SK-N-SH treated with all-trans-retinoic acid at 6 μM for 48 hours (cell line): ENCODE measurements around the gene TXLNG.

Source experiments
- ATAC-seq: fragments of 200-7000 bp; cut with Tn5 transposase; 3 replicates; pipeline ENCODE4 v1.9.1; 2020; ENCODE audit warnings: mild to moderate bottlenecking, moderate library complexity
- ARNTL ChIP-seq: fragments of 450-650 bp; formaldehyde crosslinking; IDR thresholded peaks from 2 replicates; pipeline ENCODE4 v1.5.0; 2020; ENCODE audit warnings: low read depth, mild to moderate bottlenecking, moderate library complexity, borderline replicate concordance
- BACH2 ChIP-seq: fragments of 250-450 bp; sonication (Bioruptor Pico); IDR thresholded peaks from 2 replicates; pipeline ENCODE4 v1.9.0; 2021; ENCODE audit warnings: mild to moderate bottlenecking, borderline replicate concordance
- CSDC2 ChIP-seq: fragments of 250-450 bp; sonication (Bioruptor Pico); IDR thresholded peaks from 2 replicates; pipeline ENCODE4 v1.5.0; 2020; ENCODE audit warnings: mild to moderate bottlenecking, moderate library complexity
- ESRRG ChIP-seq: fragments of 250-450 bp; sonication (Bioruptor Pico); IDR thresholded peaks from 2 replicates; pipeline ENCODE4 v1.6.1; 2021; ENCODE audit warnings: mild to moderate bottlenecking
- GLIS3 ChIP-seq: fragments of 250-450 bp; sonication (Bioruptor Pico); IDR thresholded peaks from 2 replicates; pipeline ENCODE4 v1.5.0; 2020; ENCODE audit warnings: mild to moderate bottlenecking, moderate library complexity
- ISL1 ChIP-seq: fragments of 250-450 bp; sonication (Bioruptor Pico); IDR thresholded peaks from 2 replicates; pipeline ENCODE4 v2.1.2; 2022; ENCODE audit warnings: mild to moderate bottlenecking, moderate library complexity
- OSR1 ChIP-seq: fragments of 250-450 bp; sonication (Bioruptor Pico); IDR thresholded peaks from 2 replicates; pipeline ENCODE4 v1.8.0; 2022; ENCODE audit warnings: moderate library complexity, mild to moderate bottlenecking, inconsistent platforms
- PATZ1 ChIP-seq: fragments of 250-450 bp; sonication (Bioruptor Pico); IDR thresholded peaks from 2 replicates; pipeline ENCODE4 v1.8.0; 2020; ENCODE audit warnings: mild to moderate bottlenecking, moderate library complexity, borderline replicate concordance
- POU6F1 ChIP-seq: fragments of 250-450 bp; sonication (Bioruptor Pico); IDR thresholded peaks from 2 replicates; pipeline ENCODE4 v1.8.0; 2021; ENCODE audit warnings: low read depth, mild to moderate bottlenecking, moderate library complexity, borderline replicate concordance
- PPARA ChIP-seq: fragments of 250-450 bp; sonication (Bioruptor Pico); IDR thresholded peaks from 2 replicates; pipeline ENCODE4 v1.5.0; 2020; ENCODE audit warnings: mild to moderate bottlenecking, borderline replicate concordance
- RARB ChIP-seq: fragments of 250-450 bp; sonication (Bioruptor Pico); IDR thresholded peaks from 2 replicates; pipeline ENCODE4 v1.8.0; 2021; ENCODE audit warnings: mild to moderate bottlenecking, moderate library complexity
- SNAI2 ChIP-seq: fragments of 250-450 bp; sonication (Bioruptor Pico); IDR thresholded peaks from 2 replicates; pipeline ENCODE4 v1.5.0; 2020; ENCODE audit warnings: mild to moderate bottlenecking, moderate library complexity
- TCF4 ChIP-seq: fragments of 250-450 bp; sonication (Bioruptor Pico); IDR thresholded peaks from 2 replicates; pipeline ENCODE4 v1.8.0; 2021; ENCODE audit warnings: mild to moderate bottlenecking, moderate library complexity, borderline replicate concordance
- TOX ChIP-seq: fragments of 250-450 bp; sonication (Bioruptor Pico); IDR thresholded peaks from 2 replicates; pipeline ENCODE4 v1.8.0; 2021; ENCODE audit warnings: mild to moderate bottlenecking, moderate library complexity, borderline replicate concordance
- TSHZ2 ChIP-seq: fragments of 250-450 bp; sonication (Bioruptor Pico); IDR thresholded peaks from 2 replicates; pipeline ENCODE4 v1.5.0; 2020; ENCODE audit warnings: mild to moderate bottlenecking, moderate library complexity
- ZFP3 ChIP-seq: fragments of 250-450 bp; sonication (Bioruptor Pico); IDR thresholded peaks from 2 replicates; pipeline ENCODE4 v1.5.0; 2020; ENCODE audit warnings: mild to moderate bottlenecking, moderate library complexity
- ZFP30 ChIP-seq: fragments of 450-650 bp; formaldehyde crosslinking; IDR thresholded peaks from 2 replicates; pipeline ENCODE4 v1.5.0; 2022; ENCODE audit warnings: mild to moderate bottlenecking, moderate library complexity
- ZNF8 ChIP-seq: fragments of 450-650 bp; formaldehyde crosslinking; IDR thresholded peaks from 2 replicates; pipeline ENCODE4 v1.5.0; 2020; ENCODE audit warnings: mild to moderate bottlenecking, moderate library complexity
- TF ChIP-seq, protein P1 (sequence below): fragments of 250-450 bp; sonication (Bioruptor Pico); IDR thresholded peaks from 2 replicates; pipeline ENCODE4 v1.5.1; 2021; ENCODE audit warnings: mild to moderate bottlenecking, moderate library complexity
- TF ChIP-seq, protein P2 (sequence below): fragments of 250-450 bp; sonication (Bioruptor Pico); IDR thresholded peaks from 2 replicates; pipeline ENCODE4 v1.5.1; 2020; ENCODE audit warnings: low read depth, mild to moderate bottlenecking, moderate library complexity

Gene TXLNG

GRCh38 chrX:16786791-16787735 lies 797 bp downstream of the TXLNG start:
- ATAC-seq = peak; percentile 28

DNA sequence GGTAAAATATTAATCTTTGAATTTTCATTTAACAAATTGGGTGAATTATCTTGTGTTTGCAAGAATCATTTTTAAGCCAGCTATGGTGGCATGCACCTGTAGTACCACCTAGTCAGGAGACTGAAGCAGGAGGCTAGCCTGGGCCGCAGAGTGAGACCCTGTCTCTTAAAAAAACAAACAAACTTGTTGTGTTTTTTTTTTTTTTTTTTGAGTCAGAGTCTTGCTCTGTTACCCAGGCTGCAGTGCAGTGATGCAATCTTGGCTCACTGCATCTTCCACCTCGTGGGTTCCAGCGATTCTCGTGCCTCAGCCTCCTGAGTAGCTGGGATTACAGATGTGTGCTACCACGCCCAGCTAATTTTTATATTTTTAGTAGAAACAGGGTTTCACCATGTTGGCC lies 2.2 kb downstream of the TXLNG start:
- ATAC-seq = no peak
- TF ChIP-seq ZFP3 (no peak), TOX (CRISPR knock-in tag) (no peak), TCF4 (no peak), ESRRG (CRISPR knock-in tag) (no peak), PATZ1 (no peak), TSHZ2 (no peak), ARNTL (CRISPR knock-in tag) (no peak), POU6F1 (CRISPR knock-in tag) (no peak), GLIS3 (CRISPR knock-in tag) (no peak), SNAI2 (CRISPR knock-in tag) (no peak), ISL1 (CRISPR knock-in tag) (no peak), ZFP30 (CRISPR knock-in tag) (no peak), ZNF8 (no peak), RARB (CRISPR knock-in tag) (no peak)
- TF ChIP-seq, protein P1, sequence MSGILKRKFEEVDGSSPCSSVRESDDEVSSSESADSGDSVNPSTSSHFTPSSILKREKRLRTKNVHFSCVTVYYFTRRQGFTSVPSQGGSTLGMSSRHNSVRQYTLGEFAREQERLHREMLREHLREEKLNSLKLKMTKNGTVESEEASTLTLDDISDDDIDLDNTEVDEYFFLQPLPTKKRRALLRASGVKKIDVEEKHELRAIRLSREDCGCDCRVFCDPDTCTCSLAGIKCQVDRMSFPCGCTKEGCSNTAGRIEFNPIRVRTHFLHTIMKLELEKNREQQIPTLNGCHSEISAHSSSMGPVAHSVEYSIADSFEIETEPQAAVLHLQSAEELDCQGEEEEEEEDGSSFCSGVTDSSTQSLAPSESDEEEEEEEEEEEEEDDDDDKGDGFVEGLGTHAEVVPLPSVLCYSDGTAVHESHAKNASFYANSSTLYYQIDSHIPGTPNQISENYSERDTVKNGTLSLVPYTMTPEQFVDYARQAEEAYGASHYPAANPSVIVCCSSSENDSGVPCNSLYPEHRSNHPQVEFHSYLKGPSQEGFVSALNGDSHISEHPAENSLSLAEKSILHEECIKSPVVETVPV = no peak
- TF ChIP-seq, protein P2, sequence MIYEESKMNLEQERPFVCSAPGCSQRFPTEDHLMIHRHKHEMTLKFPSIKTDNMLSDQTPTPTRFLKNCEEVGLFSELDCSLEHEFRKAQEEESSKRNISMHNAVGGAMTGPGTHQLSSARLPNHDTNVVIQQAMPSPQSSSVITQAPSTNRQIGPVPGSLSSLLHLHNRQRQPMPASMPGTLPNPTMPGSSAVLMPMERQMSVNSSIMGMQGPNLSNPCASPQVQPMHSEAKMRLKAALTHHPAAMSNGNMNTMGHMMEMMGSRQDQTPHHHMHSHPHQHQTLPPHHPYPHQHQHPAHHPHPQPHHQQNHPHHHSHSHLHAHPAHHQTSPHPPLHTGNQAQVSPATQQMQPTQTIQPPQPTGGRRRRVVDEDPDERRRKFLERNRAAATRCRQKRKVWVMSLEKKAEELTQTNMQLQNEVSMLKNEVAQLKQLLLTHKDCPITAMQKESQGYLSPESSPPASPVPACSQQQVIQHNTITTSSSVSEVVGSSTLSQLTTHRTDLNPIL (CRISPR knock-in tag) = no peak
- TF ChIP-seq, all 23 proteins: peak for 0

More at GRCh38 chrX:16786791-16787735, 797 bp downstream of the TXLNG start:
- TF ChIP-seq RARB (CRISPR knock-in tag) (no peak), TOX (CRISPR knock-in tag) (no peak), OSR1 (no peak), TCF4 (no peak), CSDC2 (no peak), PPARA (CRISPR knock-in tag) (no peak), ISL1 (CRISPR knock-in tag) (no peak), ARNTL (CRISPR knock-in tag) (no peak), BACH2 (no peak), PATZ1 (no peak), SNAI2 (CRISPR knock-in tag) (no peak)
- TF ChIP-seq, protein P1 = no peak
